ENCODE data around the gene MPZL3. TPM values are rescaled to one million over a fixed set of nuclear protein-coding genes. Genes with fewer than 3 reads are reported as not detected.

Gene MPZL3
- total RNA-seq, 1 donor from 2014 or later, result 7.4 TPM

DNA sequence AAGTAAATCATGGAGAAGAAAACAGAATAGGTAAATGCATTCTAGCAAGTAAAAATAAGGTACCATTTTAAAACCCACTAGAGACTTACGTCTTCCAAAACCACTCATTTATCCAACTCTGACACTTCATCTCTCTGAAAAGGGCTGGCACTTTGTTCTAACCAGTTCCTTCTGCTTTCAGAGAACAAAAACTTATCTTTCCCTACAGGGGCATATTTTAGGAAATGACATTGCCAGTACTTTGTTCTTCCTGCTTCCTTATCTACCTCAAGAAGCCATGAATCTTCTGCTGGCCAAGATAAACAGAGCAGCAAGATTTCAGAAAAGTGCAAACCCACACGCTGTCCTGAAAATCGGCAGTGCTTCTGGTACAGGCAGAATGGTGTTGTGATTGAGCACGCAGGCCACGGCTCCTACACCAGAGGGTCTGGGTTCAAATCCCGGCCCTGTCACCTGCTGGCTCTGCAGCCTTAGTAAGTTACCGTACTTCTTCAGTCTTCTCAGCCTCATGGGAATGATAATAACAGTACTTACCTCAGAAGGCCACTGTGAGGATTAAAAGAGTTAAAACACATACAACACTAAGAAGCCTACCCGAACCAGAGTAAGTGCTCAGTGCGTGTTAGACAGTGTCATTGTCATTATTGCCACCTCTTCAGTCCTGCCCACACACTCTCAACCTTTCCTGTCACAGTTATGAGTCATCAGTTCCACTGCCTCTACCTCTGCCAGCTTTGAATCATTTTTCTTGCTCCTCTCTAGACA is 11.0 kb downstream of the MPZL3 start:
- no peak overlapping the region for H3K4me3 ChIP-seq (ENCODE audit: low read depth, low read length)
- TF ChIP-seq, protein P1, sequence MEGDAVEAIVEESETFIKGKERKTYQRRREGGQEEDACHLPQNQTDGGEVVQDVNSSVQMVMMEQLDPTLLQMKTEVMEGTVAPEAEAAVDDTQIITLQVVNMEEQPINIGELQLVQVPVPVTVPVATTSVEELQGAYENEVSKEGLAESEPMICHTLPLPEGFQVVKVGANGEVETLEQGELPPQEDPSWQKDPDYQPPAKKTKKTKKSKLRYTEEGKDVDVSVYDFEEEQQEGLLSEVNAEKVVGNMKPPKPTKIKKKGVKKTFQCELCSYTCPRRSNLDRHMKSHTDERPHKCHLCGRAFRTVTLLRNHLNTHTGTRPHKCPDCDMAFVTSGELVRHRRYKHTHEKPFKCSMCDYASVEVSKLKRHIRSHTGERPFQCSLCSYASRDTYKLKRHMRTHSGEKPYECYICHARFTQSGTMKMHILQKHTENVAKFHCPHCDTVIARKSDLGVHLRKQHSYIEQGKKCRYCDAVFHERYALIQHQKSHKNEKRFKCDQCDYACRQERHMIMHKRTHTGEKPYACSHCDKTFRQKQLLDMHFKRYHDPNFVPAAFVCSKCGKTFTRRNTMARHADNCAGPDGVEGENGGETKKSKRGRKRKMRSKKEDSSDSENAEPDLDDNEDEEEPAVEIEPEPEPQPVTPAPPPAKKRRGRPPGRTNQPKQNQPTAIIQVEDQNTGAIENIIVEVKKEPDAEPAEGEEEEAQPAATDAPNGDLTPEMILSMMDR (conservative IDR thresholded peaks at IDR 0.05; ENCODE audit: low read depth, low read length), result no peak
- no peak for DNase-seq (ENCODE audit: low read depth)

DNA sequence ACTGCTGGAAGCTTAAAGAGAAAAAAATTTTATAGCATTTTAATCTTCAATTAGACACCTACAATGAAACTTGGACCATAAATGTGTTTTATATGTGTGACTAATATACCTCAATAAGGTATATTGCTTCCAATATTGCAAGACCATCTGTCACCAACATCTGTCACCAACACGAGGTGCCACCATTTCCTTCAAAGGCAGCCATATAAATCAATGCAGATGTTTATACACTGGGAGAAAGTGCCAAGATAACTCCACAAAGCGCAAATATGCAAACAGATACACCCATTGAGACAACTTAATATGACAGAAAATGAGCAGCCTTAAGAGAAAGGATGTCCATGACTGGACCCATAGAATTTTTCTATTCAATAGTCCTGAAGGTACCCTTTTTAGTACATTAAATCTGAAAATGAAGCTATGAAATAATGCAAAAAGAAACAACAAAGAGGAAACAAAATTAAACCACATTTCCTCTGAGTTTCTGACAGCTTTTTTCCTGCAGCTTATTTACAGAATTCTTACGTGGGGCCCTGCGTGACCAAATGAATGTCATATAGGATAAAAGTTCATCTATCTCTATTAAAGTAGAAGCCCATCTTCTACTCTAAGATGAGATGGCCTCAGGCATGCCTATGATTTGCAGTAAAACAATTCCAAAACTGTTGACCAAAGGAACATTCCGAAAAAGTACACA is 12.5 kb downstream of the MPZL3 start:
- TF ChIP-seq, protein P1 (conservative IDR thresholded peaks at IDR 0.05; ENCODE audit: low read depth, low read length), result no peak
- no peak for DNase-seq (ENCODE audit: low read depth)
- H3K4me3 ChIP-seq (ENCODE audit: low read depth, low read length), result no peak overlapping the region

DNA sequence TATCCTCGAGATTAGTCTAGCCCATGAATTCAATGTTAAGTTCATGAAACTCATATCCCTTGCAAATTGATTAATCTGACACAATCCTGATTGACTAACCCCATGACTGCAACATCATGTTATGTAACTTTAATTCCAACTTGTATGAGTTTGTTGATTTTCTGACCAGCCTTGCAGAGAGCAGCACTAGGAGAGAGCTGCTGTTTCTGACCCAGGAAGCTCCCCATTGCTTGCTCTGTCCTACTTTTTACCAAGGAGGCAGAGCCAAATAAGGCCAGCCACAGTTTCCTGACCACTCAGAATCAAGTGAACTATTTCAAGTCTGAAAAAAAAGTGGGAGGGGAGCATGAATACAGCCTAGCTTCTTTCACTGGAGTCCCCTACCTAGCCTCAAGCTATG is 13.2 kb downstream of the MPZL3 start:
- DNase-seq (ENCODE audit: low read depth), result no peak
- H3K4me3 ChIP-seq (ENCODE audit: low read depth, low read length), result no peak overlapping the region
- TF ChIP-seq, protein P1 (conservative IDR thresholded peaks at IDR 0.05; ENCODE audit: low read depth, low read length), result no peak

DNA sequence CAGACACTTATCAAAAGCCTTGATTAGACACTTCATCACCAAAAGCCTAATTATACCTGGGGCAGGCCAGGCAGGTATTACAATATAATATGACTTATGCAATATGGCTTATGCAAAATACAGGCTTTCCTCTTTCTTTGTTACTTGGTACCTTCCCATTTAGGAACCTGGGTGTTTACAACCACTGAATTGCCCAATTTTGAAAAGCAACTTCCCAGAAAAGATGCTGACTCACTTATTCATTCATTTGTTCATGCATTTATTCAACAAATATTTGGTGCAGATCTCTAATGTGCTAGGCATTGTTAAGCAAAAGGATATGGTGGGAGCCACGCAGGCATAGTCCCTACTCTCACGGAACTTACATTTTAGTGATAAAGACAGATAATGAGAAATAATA is 13.7 kb downstream of the MPZL3 start:
- H3K4me3 ChIP-seq (ENCODE audit: low read depth, low read length), result no peak overlapping the region
- TF ChIP-seq, protein P1 (conservative IDR thresholded peaks at IDR 0.05; ENCODE audit: low read depth, low read length), result no peak
- no peak for DNase-seq (ENCODE audit: low read depth)

DNA sequence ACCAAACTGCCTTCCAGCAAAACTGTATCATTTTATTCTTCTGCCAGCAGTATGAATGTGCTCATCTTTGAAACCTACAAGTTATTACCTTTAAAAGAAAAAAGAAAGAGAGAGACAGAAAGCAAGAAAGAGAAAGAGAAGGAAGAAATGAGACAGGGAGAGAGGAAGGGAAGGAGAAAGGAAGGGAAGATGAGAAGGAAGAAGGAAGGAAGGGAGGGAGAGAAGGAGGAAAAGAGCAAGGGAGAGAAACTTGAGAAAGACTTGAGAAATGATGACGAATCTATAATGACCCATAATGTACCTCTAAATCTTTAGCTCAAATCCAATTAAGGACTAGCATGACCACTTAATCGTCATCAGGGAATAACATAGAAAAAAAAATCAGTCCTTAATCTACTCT is 16.0 kb downstream of the MPZL3 start:
- DNase-seq (ENCODE audit: low read depth), result no peak
- no peak overlapping the region for H3K4me3 ChIP-seq (ENCODE audit: low read depth, low read length)
- TF ChIP-seq, protein P1 (conservative IDR thresholded peaks at IDR 0.05; ENCODE audit: low read depth, low read length), result no peak

DNA sequence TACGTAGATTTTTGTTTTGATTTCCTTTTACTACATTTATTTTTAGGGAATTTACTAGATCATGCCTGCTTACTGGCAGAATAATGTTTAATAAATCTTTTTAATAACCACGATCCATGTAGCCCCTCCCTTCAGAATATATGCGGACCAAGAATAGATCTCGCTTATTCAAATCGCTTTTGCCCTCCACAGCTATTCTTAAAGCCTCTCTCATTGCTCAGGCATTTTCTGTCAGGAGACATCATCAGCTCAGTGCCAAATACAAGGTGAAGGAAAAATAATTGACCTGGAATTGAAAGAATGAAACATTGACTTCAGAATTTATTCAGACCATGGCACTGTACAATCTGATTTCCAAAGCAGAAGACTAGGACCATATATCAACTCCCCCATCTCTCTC is 17.3 kb downstream of the MPZL3 start:
- no peak overlapping the region for H3K4me3 ChIP-seq (ENCODE audit: low read depth, low read length)
- DNase-seq (ENCODE audit: low read depth), result no peak
- TF ChIP-seq, protein P1 (conservative IDR thresholded peaks at IDR 0.05; ENCODE audit: low read depth, low read length), result no peak
